ENCODE data around the gene CDC20B. TPM values are rescaled to one million over a fixed set of nuclear protein-coding genes. Genes with fewer than 3 reads are reported as not detected.

The CDC20B gene
- total RNA-seq, 1 experiment from 2014 or later, result 0.26 TPM

DNA sequence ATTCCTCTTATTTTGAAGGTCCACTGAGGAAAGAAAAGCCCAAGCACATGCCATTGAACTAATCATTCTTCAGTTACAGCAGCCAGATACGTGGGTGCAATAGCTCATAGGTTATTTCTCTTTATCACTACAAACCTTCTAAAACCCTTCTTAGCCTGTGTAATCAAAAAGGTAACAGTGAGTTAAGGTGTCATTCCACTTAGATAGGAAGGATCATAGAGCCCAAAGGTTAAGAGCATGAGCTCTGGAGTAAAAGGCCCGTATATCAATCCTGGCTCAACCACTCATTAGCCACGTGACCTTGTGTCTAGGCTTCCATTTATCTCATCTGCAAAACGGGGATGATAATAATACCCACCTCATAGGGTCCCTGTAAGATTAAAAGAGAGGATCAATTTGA, 10.3 kb downstream of the CDC20B start:
- no peak overlapping the region for H2BK12ac ChIP-seq (ENCODE audit: insufficient read length, low read depth, low read length)
- H3K79me2 ChIP-seq (ENCODE audit: insufficient read depth, low read length), result no peaks in the 10 kb centered on the region
- no peak overlapping the region for H2BK20ac ChIP-seq (ENCODE audit: low read depth, low read length, poor library complexity, severe bottlenecking)
- no peaks in the 10 kb centered on the region for H3K9me3 ChIP-seq (ENCODE audit: control insufficient read depth, low read depth, low read length)
- H4K91ac ChIP-seq (ENCODE audit: insufficient read length, low read depth, low read length), result no peak overlapping the region
- H2AFZ ChIP-seq (ENCODE audit: low read length), result no peak overlapping the region
- no peaks in the 10 kb centered on the region for H3K23me2 ChIP-seq (ENCODE audit: insufficient read length, low read depth, low read length, poor library complexity, severe bottlenecking)
- H3K79me1 ChIP-seq (ENCODE audit: insufficient read depth, low read depth, low read length, poor library complexity, severe bottlenecking), result peaks cover 2% of the 10 kb centered on the region
- H2BK120ac ChIP-seq (ENCODE audit: low read depth, low read length, poor library complexity, severe bottlenecking), result no peak overlapping the region
- H3K4me2 ChIP-seq (ENCODE audit: insufficient read depth, insufficient read length, low read length), result no peak overlapping the region
- no peak overlapping the region for H3T11ph ChIP-seq (ENCODE audit: low read length)
- no peak overlapping the region for H4K5ac ChIP-seq (ENCODE audit: insufficient read length, low read depth, low read length)
- H3K27ac ChIP-seq (ENCODE audit: insufficient read length, low read depth, low read length), result no peak overlapping the region
- no peaks in the 10 kb centered on the region for H3K4me1 ChIP-seq (ENCODE audit: insufficient read depth, low read length)
- no peak overlapping the region for H2AK5ac ChIP-seq (ENCODE audit: insufficient read length, low read length)
- no peak overlapping the region for H3K56ac ChIP-seq (ENCODE audit: insufficient read length, low read depth, low read length)
- no CpG with 5 or more reads among the region's 4 CpGs for WGBS (ENCODE audit: extremely low coverage, insufficient read length, low lambda C conversion rate)
- H3K27me3 Mint-ChIP-seq (ENCODE audit: low read depth), result no peaks in the 10 kb centered on the region; the same call in 1 of the 2 replicates
- no peak overlapping the region for H2BK15ac ChIP-seq (ENCODE audit: low read depth, low read length)
- H3K18ac ChIP-seq (ENCODE audit: insufficient read length, low read depth, low read length), result no peak overlapping the region
- H3K14ac ChIP-seq (ENCODE audit: insufficient read depth, low read length), result no peak overlapping the region
- H3K36me3 Mint-ChIP-seq (ENCODE audit: insufficient read depth in 1 of 3, low read depth in 3 of 3), result peaks cover 12 to 41% (median 29%) of the 10 kb centered on the region in 3 experiments; a peak in 6 of 7 replicates
- TF ChIP-seq, protein P1, sequence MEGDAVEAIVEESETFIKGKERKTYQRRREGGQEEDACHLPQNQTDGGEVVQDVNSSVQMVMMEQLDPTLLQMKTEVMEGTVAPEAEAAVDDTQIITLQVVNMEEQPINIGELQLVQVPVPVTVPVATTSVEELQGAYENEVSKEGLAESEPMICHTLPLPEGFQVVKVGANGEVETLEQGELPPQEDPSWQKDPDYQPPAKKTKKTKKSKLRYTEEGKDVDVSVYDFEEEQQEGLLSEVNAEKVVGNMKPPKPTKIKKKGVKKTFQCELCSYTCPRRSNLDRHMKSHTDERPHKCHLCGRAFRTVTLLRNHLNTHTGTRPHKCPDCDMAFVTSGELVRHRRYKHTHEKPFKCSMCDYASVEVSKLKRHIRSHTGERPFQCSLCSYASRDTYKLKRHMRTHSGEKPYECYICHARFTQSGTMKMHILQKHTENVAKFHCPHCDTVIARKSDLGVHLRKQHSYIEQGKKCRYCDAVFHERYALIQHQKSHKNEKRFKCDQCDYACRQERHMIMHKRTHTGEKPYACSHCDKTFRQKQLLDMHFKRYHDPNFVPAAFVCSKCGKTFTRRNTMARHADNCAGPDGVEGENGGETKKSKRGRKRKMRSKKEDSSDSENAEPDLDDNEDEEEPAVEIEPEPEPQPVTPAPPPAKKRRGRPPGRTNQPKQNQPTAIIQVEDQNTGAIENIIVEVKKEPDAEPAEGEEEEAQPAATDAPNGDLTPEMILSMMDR (conservative IDR thresholded peaks at IDR 0.05), result no peak
- no peak overlapping the region for H3K4ac ChIP-seq (ENCODE audit: low read depth, low read length)
- no peak overlapping the region for H3K27ac Mint-ChIP-seq
- H3K9ac ChIP-seq (ENCODE audit: extremely low read depth, insufficient read length, low read length), result no peak overlapping the region
- H3K27me3 ChIP-seq (ENCODE audit: insufficient read depth, low read length), result no peaks in the 10 kb centered on the region
- no peak overlapping the region for H3K23ac ChIP-seq (ENCODE audit: insufficient read length, low read depth, low read length)
- no peak for DNase-seq
- no peak overlapping the region for H2BK5ac ChIP-seq (ENCODE audit: insufficient read length, low read length)
- H3K9me3 Mint-ChIP-seq, result no peaks in the 10 kb centered on the region
- peaks cover 7 to 9% of the 10 kb centered on the region in 2 experiments; a peak in 2 of 4 replicates for H3K4me1 Mint-ChIP-seq
- H3K4me3 Mint-ChIP-seq, result no peak overlapping the region
- no peak overlapping the region for H4K8ac ChIP-seq (replicated peaks; ENCODE audit: insufficient read length, low read depth, low read length)
- H4K20me1 ChIP-seq (ENCODE audit: control insufficient read depth, insufficient read depth, insufficient read length), result no peaks in the 10 kb centered on the region
